Stimulated activated CD4-positive, alpha-beta T cell treated with anti-CD3 and anti-CD28 coated beads, Interleukin-4, amount 100 ng/mL, for 24 hours (primary cell): Measurements from ENCODE around the gene FYB1.
"Not testable (repeated sequence)": the region's sequence is repeated elsewhere in the genome, so short reads cannot be mapped to it uniquely, and the experiment has no call there.

Experiments
- DNase-seq: peaks from one replicate; pipeline ENCODE4 v3.0.0-alpha.2; 2020

FYB1 gene

GRCh38 chr5:39186289-39186688 is 33.1 kb downstream of the FYB1 start:
- no peak for DNase-seq

DNA sequence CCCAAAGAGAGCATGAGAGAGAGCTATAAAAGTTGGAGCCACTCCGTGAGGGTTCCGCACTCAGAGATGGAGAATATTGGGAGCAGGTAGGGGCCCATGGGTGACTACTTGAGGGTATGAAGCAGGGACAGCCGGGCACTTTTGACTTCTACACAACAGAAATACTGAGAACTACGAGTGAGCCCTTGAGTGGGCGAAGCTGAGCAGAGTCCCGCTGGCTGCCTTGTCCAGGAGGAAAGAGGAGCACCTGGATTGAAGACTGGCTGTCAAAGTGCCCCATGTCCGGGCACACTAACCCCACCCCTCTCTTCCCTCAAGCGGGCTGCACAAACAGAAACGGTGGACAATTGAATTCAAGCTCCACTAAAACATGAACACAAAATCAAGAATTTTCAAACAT is 33.6 kb downstream of the FYB1 start:
- DNase-seq = no peak

DNA sequence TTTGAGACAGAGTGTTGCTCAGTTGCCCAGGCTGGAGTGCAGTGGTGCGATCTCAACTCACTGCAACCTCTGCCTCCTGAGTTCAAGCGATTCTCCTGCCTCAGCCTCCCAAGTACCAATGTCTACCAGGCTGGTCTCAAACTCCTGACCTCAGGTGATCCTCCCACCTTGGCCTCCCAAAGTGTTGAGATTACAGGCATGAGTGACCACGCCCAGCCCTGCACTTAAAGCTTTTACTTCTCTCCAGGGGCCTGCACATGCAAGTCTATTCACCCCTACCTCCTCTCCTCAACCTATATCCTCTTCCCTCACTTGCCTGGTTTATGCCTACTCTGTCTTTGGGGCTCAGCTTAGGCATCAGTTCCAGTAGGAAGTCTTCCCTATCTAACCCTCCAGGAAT is 39.8 kb downstream of the FYB1 start:
- DNase-seq = not testable (repeated sequence)

DNA sequence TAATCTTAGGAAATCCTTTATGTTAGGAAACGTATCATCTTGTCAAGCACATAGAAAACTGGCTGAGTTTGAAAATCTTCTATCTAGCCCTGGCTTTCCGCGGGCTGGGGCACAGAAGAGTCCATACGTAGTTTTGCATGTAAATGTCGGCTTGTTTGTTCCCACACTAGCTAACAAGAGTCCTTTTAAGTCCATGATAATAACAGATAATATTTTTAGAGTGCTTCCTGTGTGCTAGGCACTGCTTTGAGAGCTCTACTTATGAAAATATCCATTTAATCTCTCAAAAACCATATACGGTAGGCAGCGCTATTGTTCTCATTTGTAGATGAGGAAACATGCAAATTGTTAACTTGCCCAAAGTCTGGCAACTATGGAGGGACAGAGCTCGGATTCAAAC is 40.5 kb downstream of the FYB1 start:
- no peak for DNase-seq

DNA sequence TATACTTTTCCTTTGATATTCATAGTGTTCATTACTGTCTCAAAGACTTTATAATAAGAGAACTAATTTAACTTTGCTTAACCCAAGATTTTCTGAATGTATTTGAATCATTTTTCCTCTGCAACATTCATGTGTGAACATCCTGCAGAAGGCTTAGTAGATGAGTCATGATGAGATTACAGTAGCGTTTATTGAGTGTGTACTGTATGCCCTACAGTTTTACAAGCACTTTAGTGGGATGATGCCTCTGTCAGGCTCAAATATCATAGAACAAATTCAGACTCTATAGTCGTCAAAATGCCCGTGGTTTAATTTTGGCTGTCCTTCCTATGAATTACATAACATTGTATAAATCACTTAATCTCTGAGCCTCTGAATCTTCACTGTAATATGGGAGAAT is 41.2 kb downstream of the FYB1 start:
- no peak for DNase-seq

DNA sequence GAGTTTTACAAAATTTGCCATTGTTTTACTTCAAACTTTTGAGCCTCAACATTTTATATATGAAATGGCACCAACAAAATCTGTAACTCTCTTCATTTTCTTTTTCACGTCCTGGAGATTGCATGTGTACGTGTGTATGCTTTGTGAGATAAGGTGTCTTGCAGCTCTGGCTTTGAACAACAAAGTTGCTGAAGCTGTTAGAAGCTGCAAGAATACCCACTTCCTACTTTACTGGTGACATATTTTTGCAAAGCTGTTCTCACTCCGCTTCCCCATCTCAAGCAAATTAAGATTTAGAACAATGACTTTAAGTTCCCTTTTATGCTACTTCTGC is 41.8 kb downstream of the FYB1 start:
- no peak for DNase-seq

DNA sequence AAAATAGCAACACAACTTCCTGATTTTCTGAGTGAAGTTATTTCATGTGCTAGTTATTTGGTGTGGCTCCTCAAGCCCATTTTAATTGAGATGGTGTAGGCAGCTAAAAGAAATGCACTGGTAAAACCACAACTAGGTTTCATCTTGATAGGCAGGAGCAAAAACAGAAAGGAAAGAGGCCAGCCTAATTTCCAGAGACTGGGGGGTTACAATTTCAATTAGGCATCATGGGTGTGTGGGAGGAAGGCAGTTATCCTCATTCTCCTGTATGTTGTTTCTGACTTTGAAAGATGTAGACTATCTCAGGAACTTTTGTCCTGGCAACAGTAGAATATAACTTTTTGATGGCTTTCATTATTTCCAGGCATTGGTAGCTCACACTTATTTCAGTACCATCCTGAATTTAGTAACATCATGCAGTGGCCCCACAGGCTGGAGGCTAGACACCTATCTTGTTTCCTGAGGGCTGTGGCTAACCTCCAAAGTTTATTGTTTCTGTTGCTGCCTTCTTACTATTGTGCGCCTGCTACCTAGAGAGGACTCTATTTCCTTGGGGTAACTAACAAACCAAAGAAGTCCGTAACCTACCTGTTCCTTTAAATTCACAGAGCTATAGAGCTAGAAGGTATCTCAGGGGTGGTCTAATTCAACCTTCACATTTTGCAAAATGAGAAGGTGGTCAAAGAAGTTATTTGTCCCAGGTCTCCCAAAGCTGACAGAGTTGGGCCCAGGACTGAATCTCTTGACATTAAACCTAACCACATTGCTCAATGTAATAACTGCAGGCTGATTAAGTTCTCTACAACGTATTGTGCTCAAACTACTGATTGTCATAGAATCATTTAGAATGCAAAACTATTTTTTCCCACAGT is 42.4 kb downstream of the FYB1 start:
- DNase-seq = peak; percentile 62

DNA sequence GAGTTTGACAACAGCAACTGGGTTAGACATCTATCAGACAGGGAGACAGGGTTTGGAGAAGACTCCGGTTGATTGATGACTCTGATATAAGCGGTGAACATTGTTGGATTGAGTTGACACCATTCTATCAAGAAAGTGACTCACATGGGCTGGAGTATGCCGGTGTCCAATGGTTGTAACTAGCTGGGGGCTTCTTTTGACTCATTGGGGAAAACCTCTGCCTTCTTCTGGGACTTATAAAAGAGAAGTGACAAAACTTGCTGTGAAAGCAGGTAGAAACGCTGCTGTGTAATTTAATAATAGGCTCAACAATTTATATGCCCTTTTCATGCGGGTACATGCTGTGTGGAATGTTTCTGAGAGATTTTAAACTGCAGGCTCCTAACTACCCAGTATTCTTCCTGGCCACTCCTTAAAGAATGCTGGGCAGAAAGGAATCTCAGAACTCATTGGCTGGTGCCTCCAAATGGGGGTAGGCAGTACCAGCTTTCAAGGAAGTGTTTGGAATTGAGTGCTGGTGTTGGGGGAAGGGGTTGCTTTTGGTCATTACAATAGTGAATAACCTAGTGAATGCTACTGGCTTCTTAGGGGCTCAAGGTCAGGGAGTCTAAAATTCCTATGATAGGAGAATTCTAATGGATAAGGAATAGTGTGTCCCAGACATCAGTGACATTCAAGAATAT is 43.9 kb downstream of the FYB1 start:
- peak; percentile 66 for DNase-seq

DNA sequence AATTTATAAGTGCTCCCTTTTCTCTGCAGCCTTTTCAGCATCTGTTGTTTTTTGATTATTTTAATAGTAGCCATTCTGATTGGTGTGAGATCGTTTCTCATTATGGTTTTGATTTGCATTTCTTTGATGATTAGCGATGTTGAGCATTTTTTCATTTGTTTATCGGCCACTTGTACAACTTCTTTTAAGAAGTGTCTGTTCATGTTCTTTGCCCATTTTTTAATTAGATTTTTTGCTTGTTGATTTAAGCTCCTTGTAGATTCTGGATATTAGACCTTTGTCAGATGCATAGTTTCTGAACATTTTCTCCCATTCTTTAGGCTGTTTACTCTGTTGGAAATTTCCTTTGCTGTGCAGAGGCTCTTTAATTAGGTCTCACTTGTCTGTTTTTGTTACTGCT is 46.3 kb downstream of the FYB1 start:
- DNase-seq = no peak

GRCh38 chr5:39172593-39172992 is 46.8 kb downstream of the FYB1 start:
- DNase-seq = no peak

DNA sequence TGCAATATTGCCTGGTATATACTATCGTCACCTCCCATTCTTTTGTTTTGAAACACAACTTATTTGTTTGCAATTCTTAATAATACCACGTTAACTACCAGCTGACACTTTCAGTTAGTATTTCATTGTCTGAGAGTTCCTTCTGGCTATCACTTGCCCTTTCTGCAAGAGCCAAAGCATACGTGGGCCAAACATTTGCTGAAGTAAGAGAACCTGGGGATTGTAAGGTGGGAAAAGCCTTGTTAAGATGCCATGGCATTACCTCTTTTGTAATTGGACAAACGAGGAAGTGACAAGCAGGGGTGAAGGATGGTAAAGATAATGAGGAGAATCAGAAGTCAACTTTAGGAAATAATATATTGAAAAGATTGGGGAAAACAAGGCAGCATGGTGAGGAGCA is 47.7 kb downstream of the FYB1 start:
- no peak for DNase-seq

DNA sequence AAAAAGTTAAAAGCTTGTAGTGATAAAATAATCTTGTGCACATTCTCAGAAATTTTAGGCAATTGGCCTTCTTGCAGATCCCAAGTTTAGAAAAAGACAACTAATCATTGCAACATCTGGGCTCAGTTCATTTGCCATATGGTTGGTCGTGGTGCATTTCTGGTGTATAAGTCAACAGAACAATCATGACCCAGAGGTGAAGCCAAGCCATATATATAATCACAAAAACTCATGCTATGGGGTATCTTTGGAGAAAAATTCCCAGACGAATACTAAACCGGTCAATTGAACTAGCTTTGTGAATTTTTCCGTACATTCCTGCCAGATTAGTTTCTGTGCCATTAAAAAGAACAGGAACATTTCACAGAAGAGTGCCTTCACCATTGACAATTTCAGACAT is 50.3 kb downstream of the FYB1 start:
- no peak for DNase-seq

DNA sequence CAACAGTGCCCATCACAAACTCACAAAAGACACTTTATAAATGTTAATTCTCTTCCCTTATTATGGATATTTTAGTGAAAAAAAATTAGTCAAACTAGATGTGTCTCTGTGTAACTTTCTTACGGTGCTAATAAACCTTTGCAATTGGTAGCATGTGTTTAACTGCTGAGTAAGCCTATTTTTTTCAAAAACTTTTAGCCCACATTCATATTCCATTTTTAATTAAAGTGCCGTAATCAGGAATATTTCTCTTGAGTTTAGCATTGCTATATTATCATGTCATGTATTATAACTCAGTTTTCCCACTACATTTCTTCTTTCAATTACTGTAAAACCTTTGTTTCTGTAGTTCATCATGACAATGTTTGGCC is 51.4 kb downstream of the FYB1 start:
- no peak for DNase-seq

- DNase-seq = no peak
These were observed 52.0 kb downstream of the FYB1 start for GRCh38 chr5:39167141-39167971.

GRCh38 chr5:39164529-39165402 is 54.6 kb downstream of the FYB1 start:
- DNase-seq = no peak

DNA sequence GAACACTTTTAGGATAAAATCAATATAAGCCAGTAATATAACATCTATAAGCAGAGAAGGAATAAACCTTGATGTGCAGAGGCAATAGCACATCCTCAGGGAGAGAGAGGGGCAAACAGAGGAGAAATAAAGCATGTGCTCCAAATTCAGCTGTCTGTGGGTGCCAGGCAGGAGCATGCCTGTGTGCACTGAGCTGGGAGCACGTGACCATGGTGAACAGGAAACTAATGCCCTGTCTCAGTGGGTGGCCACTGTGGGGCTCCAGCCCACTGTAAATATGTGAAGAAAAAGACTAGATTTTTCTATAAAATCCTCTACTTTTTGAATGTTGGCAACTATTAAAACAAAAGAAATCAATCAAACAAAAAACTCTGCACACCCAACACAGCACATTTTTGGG is 55.3 kb downstream of the FYB1 start:
- peak; percentile 50 for DNase-seq

- DNase-seq = no peak
These were observed 57.8 kb downstream of the FYB1 start for GRCh38 chr5:39161578-39161977.

GRCh38 chr5:39160576-39161213 is 58.7 kb downstream of the FYB1 start:
- DNase-seq = no peak

GRCh38 chr5:39159811-39160490 is 59.4 kb downstream of the FYB1 start:
- no peak for DNase-seq

DNA sequence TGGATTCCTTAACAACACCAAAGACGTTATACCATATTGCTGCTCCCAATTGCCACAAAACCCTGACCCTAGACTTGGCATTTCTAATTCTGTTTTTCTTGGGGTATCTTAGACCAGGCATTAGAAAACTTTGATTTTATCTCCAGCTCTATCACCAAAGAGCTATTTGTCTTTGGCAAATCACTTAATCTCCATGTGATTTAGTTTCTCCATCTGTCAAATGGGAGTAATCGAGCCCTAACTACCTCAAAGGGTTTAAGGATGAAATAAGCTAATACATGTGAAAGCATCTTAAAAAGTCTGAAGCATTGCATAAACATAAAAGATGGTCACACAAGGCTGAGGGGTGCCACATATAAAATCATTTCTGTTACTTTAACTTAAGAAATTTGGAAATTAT is 60.6 kb downstream of the FYB1 start:
- no peak for DNase-seq

DNA sequence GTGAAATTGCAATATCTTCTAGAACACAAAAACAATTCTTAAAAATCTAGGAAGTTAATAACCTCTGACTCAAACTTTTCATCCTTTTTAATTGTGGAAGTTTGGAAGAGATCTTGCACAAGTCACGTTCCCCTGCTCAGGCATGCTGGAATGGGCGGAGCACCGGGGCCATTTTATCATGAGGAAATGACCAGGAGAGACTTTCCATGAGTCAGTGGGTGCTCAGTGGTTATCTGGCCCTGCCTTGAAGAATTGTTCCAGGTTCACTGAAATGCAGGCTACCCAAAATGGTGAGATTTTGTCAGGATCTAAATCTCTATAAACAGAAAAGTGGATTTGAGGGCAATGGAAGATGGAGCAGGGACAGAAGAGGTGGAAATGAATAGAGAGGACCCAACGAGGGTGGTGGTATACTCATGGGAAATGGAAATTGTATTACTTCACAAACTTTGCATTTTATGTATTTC is 61.2 kb downstream of the FYB1 start:
- DNase-seq = no peak

- no peak for DNase-seq
These were observed 61.7 kb downstream of the FYB1 start for GRCh38 chr5:39157701-39158100.
